ENCODE measurements around the gene EDNRA.

GRCh38 chr4:147535124-147535523, 54.2 kb downstream of the EDNRA start:
- TF ChIP-seq CTCF (IDR thresholded peaks at IDR 0.05) (no peak), POLR2A (IDR thresholded peaks at IDR 0.05) (no peak)
